Measurements from ENCODE around the gene DMD. TPM values are rescaled to one million over a fixed set of nuclear protein-coding genes. Genes with fewer than 3 reads are reported as not detected.
A peak's percentile ranks its signal among the peaks of the same experiment; 100 is the strongest.

Gene DMD
- polyA plus RNA-seq, 2 of the 4 experiments (the other 2 are of a cell fraction), result 0.03 TPM; not detected in 1

DNA sequence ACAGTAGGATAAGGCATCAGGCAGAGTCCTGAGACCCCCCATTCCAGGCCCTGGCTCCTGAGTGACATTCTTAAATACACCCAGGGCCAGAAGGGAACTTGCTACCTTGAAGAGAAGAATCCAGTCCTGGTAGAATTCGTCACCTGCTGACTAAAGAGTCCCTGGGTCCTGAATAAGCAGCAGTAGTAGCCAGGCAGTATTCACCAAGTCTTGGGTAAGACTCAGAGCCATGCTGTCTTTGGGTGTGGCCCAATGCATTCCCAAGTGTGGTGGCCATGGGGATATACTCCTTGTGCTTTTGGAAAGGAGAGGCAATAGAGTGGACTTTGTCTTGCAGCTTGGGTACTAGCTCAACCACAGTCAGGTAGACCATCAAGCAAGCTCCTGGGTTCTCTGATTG lies 359.1 kb downstream of the DMD start:
- WGBS (ENCODE audit: missing lambda C conversion rate), result no CpG with 5 or more reads among the region's 1 CpG
- CTCF ChIA-PET, result no interaction called here
- no peak for FAIRE-seq
- POLR2A ChIA-PET, result no interaction called here
- Histone ChIP-seq H3K4me3 (no peak overlapping the region), H3K9me3 (no peaks in the 10 kb centered on the region), H3K4me2 (no peak overlapping the region), H3K4me1 (no peaks in the 10 kb centered on the region), H3K27ac (no peak overlapping the region)
- DNase-seq (ENCODE audit: low read depth in 1 of 2, low spot score in 1 of 2), result no peak
- ATAC-seq, result no peak
- TF ChIP-seq TFCP2L1 (CRISPR knock-in tag; IDR thresholded peaks at IDR 0.05) (no peak), HEYL (CRISPR knock-in tag; IDR thresholded peaks at IDR 0.05) (no peak)

- H3K4me3 ChIP-seq, result no peak overlapping the region
- 12% methylated on average over 5 of the region's 5 CpGs for WGBS (ENCODE audit: missing lambda C conversion rate)
- TF ChIP-seq SREBF2 (IDR thresholded peaks at IDR 0.05) (no peak), RCOR1 (IDR thresholded peaks at IDR 0.05; ENCODE audit: low read depth, low read length) (no peak), POLR2A (IDR thresholded peaks at IDR 0.05; ENCODE audit: low read length) (no peak), RAD21 (conservative IDR thresholded peaks at IDR 0.05 in 1 of 2, IDR thresholded peaks at IDR 0.05 in 1 of 2) (no peak), BHLHE40 (IDR thresholded peaks at IDR 0.05; ENCODE audit: low read depth, low read length) (no peak), USF2 (IDR thresholded peaks at IDR 0.05) (no peak), JUN (IDR thresholded peaks at IDR 0.05) (no peak), ESRRA (IDR thresholded peaks at IDR 0.05; ENCODE audit: borderline replicate concordance, low read length) (no peak), FOSB (CRISPR knock-in tag; IDR thresholded peaks at IDR 0.05) (no peak), CEBPB (IDR thresholded peaks at IDR 0.05) (no peak), HOXB13 (CRISPR knock-in tag; IDR thresholded peaks at IDR 0.05; ENCODE audit: low read depth) (no peak), EP300 (IDR thresholded peaks at IDR 0.05) (no peak), FOXS1 (CRISPR knock-in tag; IDR thresholded peaks at IDR 0.05) (no peak), CBX8 (IDR thresholded peaks at IDR 0.05) (no peak)
- TF ChIP-seq, protein P1, sequence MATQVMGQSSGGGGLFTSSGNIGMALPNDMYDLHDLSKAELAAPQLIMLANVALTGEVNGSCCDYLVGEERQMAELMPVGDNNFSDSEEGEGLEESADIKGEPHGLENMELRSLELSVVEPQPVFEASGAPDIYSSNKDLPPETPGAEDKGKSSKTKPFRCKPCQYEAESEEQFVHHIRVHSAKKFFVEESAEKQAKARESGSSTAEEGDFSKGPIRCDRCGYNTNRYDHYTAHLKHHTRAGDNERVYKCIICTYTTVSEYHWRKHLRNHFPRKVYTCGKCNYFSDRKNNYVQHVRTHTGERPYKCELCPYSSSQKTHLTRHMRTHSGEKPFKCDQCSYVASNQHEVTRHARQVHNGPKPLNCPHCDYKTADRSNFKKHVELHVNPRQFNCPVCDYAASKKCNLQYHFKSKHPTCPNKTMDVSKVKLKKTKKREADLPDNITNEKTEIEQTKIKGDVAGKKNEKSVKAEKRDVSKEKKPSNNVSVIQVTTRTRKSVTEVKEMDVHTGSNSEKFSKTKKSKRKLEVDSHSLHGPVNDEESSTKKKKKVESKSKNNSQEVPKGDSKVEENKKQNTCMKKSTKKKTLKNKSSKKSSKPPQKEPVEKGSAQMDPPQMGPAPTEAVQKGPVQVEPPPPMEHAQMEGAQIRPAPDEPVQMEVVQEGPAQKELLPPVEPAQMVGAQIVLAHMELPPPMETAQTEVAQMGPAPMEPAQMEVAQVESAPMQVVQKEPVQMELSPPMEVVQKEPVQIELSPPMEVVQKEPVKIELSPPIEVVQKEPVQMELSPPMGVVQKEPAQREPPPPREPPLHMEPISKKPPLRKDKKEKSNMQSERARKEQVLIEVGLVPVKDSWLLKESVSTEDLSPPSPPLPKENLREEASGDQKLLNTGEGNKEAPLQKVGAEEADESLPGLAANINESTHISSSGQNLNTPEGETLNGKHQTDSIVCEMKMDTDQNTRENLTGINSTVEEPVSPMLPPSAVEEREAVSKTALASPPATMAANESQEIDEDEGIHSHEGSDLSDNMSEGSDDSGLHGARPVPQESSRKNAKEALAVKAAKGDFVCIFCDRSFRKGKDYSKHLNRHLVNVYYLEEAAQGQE (IDR thresholded peaks at IDR 0.05), result no peak
- TF ChIP-seq, protein P2, sequence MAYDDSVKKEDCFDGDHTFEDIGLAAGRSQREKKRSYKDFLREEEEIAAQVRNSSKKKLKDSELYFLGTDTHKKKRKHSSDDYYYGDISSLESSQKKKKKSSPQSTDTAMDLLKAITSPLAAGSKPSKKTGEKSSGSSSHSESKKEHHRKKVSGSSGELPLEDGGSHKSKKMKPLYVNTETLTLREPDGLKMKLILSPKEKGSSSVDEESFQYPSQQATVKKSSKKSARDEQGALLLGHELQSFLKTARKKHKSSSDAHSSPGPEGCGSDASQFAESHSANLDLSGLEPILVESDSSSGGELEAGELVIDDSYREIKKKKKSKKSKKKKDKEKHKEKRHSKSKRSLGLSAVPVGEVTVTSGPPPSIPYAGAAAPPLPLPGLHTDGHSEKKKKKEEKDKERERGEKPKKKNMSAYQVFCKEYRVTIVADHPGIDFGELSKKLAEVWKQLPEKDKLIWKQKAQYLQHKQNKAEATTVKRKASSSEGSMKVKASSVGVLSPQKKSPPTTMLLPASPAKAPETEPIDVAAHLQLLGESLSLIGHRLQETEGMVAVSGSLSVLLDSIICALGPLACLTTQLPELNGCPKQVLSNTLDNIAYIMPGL (CRISPR knock-in tag; IDR thresholded peaks at IDR 0.05; ENCODE audit: borderline replicate concordance), result no peak
- ATAC-seq, result no peak
- no peaks in the 10 kb centered on the region for H3K9me3 ChIP-seq
- H3K27ac ChIP-seq, result no peak overlapping the region
- no peak for FAIRE-seq
- no peaks in the 10 kb centered on the region for H3K4me1 ChIP-seq
- H3K4me2 ChIP-seq, result no peak overlapping the region
- CTCF ChIA-PET, result no interaction called here
- POLR2A ChIA-PET, result no interaction called here
- DNase-seq (ENCODE audit: low read depth in 1 of 2, low spot score in 1 of 2), result no peak
These were observed 359.8 kb downstream of the DMD start for GRCh38 chrX:32851556-32851955.

DNA sequence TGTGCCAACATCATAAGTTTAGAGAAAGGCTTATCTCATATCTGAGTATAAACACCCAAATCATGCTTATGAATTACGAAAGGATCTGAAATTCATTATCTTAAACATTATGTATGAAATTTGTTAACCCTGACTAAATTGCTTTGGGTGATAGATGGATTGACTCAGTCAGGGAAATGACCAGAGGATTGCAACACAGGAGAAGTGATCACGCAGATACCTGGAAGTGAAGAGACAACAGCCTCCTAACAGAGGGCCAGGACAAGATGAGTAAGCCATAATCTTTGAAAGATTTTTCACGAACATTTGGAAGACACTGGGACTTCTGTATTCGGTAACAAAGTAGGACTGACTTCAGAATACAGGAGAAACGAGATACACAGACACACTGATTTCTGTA lies 363.4 kb downstream of the DMD start:
- Histone ChIP-seq H3K4me1 (no peaks in the 10 kb centered on the region), H3K4me3 (no peak overlapping the region), H3K9me3 (no peaks in the 10 kb centered on the region), H3K4me2 (no peak overlapping the region), H3K27ac (no peak overlapping the region)
- ATAC-seq, result no peak
- TF ChIP-seq HOXB13 (CRISPR knock-in tag; IDR thresholded peaks at IDR 0.05; ENCODE audit: low read depth) (no peak), CBX8 (IDR thresholded peaks at IDR 0.05) (no peak), MAX (IDR thresholded peaks at IDR 0.05) (no peak), ZSCAN20 (CRISPR knock-in tag; IDR thresholded peaks at IDR 0.05) (no peak), POLR2A (IDR thresholded peaks at IDR 0.05; ENCODE audit: low read length) (no peak), PHF8 (IDR thresholded peaks at IDR 0.05; ENCODE audit: borderline replicate concordance, low read depth) (no peak), MAFK (IDR thresholded peaks at IDR 0.05; ENCODE audit: partially characterized antibody) (no peak), CHD2 (IDR thresholded peaks at IDR 0.05; ENCODE audit: low read length, partially characterized antibody) (no peak), FOSB (CRISPR knock-in tag; IDR thresholded peaks at IDR 0.05) (no peak), RARB (CRISPR knock-in tag; IDR thresholded peaks at IDR 0.05) (no peak), POLR2AphosphoS2 (conservative IDR thresholded peaks at IDR 0.05; ENCODE audit: low read length) (no peak), JUN (IDR thresholded peaks at IDR 0.05) (no peak), EP300 (IDR thresholded peaks at IDR 0.05) (no peak)
- TF ChIP-seq, protein P3, sequence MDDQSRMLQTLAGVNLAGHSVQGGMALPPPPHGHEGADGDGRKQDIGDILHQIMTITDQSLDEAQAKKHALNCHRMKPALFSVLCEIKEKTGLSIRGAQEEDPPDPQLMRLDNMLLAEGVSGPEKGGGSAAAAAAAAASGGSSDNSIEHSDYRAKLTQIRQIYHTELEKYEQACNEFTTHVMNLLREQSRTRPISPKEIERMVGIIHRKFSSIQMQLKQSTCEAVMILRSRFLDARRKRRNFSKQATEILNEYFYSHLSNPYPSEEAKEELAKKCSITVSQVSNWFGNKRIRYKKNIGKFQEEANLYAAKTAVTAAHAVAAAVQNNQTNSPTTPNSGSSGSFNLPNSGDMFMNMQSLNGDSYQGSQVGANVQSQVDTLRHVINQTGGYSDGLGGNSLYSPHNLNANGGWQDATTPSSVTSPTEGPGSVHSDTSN (IDR thresholded peaks at IDR 0.05), result no peak
- 1% methylated on average over 5 of the region's 5 CpGs for WGBS (ENCODE audit: missing lambda C conversion rate)
- ChIA-PET POLR2A (no interaction called here), CTCF (no interaction called here)
- no peak for DNase-seq (ENCODE audit: low read depth in 1 of 2, low spot score in 1 of 2)
- FAIRE-seq, result peak; percentile 54

Data from A549 (cell line).